HG03354 (cell line): ENCODE results near the gene LPAR5.
"Not testable (repeated sequence)": the region's sequence is repeated elsewhere in the genome, so short reads cannot be mapped to it uniquely, and the experiment has no call there.

Experiments
- ATAC-seq: cut with Tn5 transposase; IDR thresholded peaks from one replicate; pipeline ENCODE4 v1.9.1; 2021; ENCODE audit warnings: mild to moderate bottlenecking; ENCODE audit not compliant: unreplicated experiment, poor library complexity, severe bottlenecking

Gene LPAR5

GRCh38 chr12:6612247-6612646 lies 23.5 kb downstream of the LPAR5 start:
- no peak for ATAC-seq

- ATAC-seq, result no peak
Measured at GRCh38 chr12:6608592-6609281, 27.0 kb downstream of the LPAR5 start.

GRCh38 chr12:6607751-6608591 lies 27.8 kb downstream of the LPAR5 start:
- ATAC-seq, result no peak

GRCh38 chr12:6606331-6607131 lies 29.2 kb downstream of the LPAR5 start:
- no peak for ATAC-seq

GRCh38 chr12:6605421-6606330 lies 30.1 kb downstream of the LPAR5 start:
- no peak for ATAC-seq

GRCh38 chr12:6604259-6605029 lies 31.3 kb downstream of the LPAR5 start:
- ATAC-seq, result no peak

- no peak for ATAC-seq
Measured at GRCh38 chr12:6603095-6603567, 32.6 kb downstream of the LPAR5 start.

- no peak for ATAC-seq
Measured at GRCh38 chr12:6602526-6602925, 33.2 kb downstream of the LPAR5 start.

GRCh38 chr12:6595673-6596072 lies 40.1 kb downstream of the LPAR5 start:
- ATAC-seq, result not testable (repeated sequence)

- no peak for ATAC-seq
Measured at GRCh38 chr12:6592087-6592486, 43.7 kb downstream of the LPAR5 start.

GRCh38 chr12:6586569-6586968 lies 49.2 kb downstream of the LPAR5 start:
- not testable (repeated sequence) for ATAC-seq

GRCh38 chr12:6584293-6584692 lies 51.5 kb downstream of the LPAR5 start:
- no peak for ATAC-seq

GRCh38 chr12:6582959-6583358 lies 52.8 kb downstream of the LPAR5 start:
- no peak for ATAC-seq

- ATAC-seq, result no peak
Measured at GRCh38 chr12:6582196-6582595, 53.6 kb downstream of the LPAR5 start.

- no peak for ATAC-seq
Measured at GRCh38 chr12:6575648-6576047, 60.1 kb downstream of the LPAR5 start.

GRCh38 chr12:6574576-6575295 lies 61.0 kb downstream of the LPAR5 start:
- no peak for ATAC-seq

GRCh38 chr12:6573001-6573400 lies 62.8 kb downstream of the LPAR5 start:
- ATAC-seq, result no peak
